LNCaP clone FGC (cell line): ENCODE results near the gene FLT4.

ENCODE experiments used
- DNase-seq: peaks from one replicate; pipeline ENCODE4 v3.0.0-alpha.2; 2011; ENCODE audit warnings: low read depth
- H3K4me3 ChIP-seq: 2 replicates; pipeline ENCODE4 v1.5.1; 2011; ENCODE audit warnings: mild to moderate bottlenecking, low read depth, low read length, control low read depth
- CTCF ChIP-seq: IDR thresholded peaks from 2 replicates; pipeline ENCODE4 v1.5.1; 2012; ENCODE audit warnings: mild to moderate bottlenecking; ENCODE audit not compliant: control insufficient read depth, insufficient read depth; ENCODE audit errors: extremely low read depth

Gene FLT4

GRCh38 chr5:180625125-180625790 lies 24.1 kb downstream of the FLT4 start:
- DNase-seq, result no peak
- no peak overlapping the region for H3K4me3 ChIP-seq
- TF ChIP-seq CTCF, result no peak

- H3K4me3 ChIP-seq, result no peak overlapping the region
- TF ChIP-seq CTCF, result no peak
- DNase-seq, result no peak
Observed at GRCh38 chr5:180624587-180624986, 24.8 kb downstream of the FLT4 start.

GRCh38 chr5:180623844-180624243 lies 25.6 kb downstream of the FLT4 start:
- no peak overlapping the region for H3K4me3 ChIP-seq
- TF ChIP-seq CTCF, result no peak

GRCh38 chr5:180623411-180623834 lies 26.0 kb downstream of the FLT4 start:
- no peak for TF ChIP-seq CTCF
- no peak overlapping the region for H3K4me3 ChIP-seq
- no peak for DNase-seq

More at GRCh38 chr5:180623844-180624243, 25.6 kb downstream of the FLT4 start:
- no peak for DNase-seq

GRCh38 chr5:180622910-180623309 lies 26.5 kb downstream of the FLT4 start:
- no peak for TF ChIP-seq CTCF
- no peak overlapping the region for H3K4me3 ChIP-seq
- DNase-seq, result no peak

GRCh38 chr5:180621311-180621710 lies 28.1 kb downstream of the FLT4 start:
- no peak overlapping the region for H3K4me3 ChIP-seq
- no peak for DNase-seq
- TF ChIP-seq CTCF, result no peak

- DNase-seq, result no peak
- no peak overlapping the region for H3K4me3 ChIP-seq
- TF ChIP-seq CTCF, result no peak
Observed at GRCh38 chr5:180620014-180620413, 29.4 kb downstream of the FLT4 start.
